Measurements from ENCODE around the gene SLFN14. TPM values are rescaled to one million over a fixed set of nuclear protein-coding genes. Genes with fewer than 3 reads are reported as not detected.
A peak's percentile ranks its signal among the peaks of the same experiment; 100 is the strongest.
"Not testable (repeated sequence)": the region's sequence is repeated elsewhere in the genome, so short reads cannot be mapped to it uniquely, and the experiment has no call there.

Gene SLFN14
- total RNA-seq, 1 donor from 2014 or later = 4.8 TPM

DNA sequence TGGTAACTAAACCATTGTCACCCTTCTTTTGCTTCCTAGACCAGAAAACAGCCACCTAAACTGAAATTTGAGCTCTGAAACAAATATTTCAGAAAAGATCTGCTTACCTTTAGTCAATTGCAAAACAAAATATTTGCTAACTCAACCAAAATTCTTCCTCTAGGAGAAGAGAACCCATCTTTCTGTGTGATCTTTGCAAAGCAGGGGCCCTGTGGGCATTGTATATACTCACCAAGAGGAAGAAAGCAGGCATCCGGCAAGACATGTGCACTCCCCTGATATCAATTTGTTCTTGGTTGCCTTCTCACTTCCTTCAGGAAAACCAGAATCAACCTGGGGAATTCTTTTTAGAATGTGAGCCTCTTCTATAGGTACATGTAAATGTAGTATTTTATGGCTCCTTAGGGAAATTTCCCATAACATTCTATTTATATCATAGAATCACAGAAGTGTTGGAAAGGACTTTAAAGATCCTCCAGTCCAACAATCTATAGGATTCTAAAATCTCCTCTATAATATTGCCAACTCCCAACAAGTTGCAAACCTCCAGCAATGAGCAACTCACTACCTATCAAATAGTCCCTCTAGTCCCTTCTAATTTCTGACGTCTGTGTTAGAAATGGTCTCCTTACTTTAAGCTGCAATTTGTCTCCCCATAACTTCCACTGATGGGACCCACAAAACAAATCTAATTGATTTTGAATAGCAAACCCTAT lies 966 bp downstream of the SLFN14 start:
- no peak for DNase-seq (ENCODE audit: low spot score)

DNA sequence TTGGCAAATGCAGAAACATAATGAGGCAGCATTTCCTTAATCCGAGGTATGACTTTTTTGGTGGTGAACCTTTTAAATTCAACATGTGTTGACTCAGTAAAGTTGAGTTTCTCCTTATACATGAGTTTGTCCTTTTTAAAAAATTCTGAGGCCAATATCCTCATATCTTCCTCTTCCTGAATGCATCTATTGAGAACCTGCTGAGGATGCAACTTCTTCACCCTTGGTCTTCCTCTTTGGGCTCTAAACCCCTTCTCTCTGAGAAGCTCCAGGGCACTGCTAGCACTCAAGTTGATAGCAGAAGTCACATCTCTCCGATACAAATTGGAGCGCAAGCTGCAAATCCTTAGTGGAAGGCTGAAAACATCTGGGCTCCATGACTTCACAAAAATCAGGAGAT lies 3.3 kb downstream of the SLFN14 start:
- no peak for DNase-seq (ENCODE audit: low spot score)

DNA sequence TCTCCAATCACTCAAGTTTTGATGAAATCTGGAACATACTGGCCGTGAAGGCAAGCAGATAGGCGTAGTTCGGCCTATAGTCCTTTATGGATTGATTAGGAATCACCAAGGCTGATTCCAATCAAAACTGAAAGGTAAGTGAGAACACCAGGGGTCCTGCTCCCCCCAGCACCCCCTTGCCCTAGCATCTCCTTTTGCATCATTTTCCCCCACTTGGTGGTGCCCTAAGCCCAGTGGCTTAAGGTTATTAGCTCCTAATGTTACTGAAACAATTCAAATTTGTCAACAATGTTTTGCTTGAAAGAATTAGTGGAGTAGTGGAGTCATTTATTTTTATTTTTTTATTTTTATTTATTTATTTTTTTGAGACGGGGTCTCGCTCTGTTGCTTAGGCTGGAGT lies 4.9 kb downstream of the SLFN14 start:
- DNase-seq (ENCODE audit: low spot score) = no peak

DNA sequence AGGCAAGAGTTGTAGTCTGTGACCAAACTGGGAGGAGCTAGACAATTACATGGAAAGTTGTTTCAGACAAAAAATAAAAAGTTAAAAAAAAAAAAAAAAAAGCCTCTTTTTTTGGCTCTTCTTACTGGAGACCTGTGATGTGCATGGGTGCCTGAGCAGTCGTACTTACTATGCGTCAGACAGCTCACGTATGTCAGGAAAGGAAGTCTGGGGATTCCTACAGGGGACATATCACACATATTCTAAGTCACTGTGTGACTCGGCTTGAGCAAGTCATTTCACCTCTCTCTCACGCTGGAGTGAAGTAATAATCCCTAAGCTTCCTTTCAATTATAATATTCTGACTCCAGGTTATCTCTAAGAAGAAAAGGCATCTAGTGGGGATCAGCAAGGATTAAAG lies 6.0 kb downstream of the SLFN14 start:
- no peak for DNase-seq (ENCODE audit: low spot score)

DNA sequence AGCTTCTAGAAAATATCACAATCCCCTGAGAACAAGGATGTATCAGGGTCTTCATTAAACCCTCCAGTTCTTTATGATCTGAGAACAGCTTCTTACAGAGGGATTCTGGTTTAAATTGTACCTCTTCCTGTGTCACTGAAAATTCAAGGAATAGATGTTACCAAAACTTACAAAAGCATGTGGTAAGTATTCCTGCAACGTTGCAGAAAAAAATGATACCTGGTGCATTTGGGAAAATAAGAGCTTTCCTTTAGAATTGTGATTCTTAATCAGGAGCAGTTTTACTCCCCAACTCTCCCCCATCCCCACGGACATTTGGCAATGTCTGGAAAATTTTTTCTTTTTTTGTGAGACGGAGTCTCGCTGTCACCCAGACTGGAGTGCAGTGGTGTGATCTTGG lies 7.3 kb downstream of the SLFN14 start:
- DNase-seq (ENCODE audit: low spot score) = no peak

DNA sequence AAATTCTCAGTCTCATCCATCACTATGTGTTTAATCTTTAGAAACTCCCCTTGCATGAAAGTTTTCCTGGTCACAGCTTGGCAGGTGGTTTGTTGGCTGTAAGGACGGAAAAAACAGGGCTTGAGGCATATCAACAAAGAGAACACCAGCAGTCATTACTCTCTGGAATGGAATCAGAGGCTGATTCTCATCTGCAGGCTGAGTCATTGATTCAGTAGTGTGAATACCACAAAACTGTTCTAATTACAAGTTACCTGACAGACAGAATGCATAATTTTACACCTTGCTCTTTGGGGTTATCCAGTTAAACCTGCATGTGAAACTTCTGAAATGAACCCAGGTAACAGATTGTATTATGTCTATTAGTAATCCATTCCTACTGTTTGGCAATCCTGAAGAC lies 11.6 kb downstream of the SLFN14 start:
- no peak for DNase-seq (ENCODE audit: low spot score)

DNA sequence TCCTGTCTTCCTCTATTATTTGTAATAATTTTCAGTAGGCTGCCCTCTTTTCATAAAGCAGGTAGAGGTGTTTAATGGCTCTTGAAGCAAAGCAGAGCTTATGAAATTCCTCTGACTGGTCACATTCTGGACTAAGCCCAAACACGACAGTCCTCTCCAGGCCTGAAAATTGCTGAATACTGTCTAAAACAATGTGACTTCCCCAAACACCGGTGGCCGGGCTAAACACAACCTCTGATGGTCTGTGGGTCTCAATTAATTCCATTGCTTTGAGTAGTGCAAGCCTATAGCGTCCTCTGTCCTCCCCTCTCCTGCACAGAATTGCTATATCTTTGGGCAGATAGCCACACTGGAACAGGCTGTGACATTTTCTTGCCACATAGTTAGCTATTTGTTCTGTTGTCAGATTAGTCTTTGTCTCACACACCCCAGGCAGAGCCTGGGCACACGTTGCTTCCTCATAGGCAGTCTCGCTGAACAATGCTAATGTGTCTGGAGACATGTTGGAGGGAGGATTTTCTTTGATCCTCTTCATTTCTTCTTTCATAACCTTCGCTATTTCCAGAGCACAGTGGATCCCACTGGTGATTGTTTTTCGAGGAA lies 12.3 kb downstream of the SLFN14 start:
- DNase-seq (ENCODE audit: low spot score) = no peak

DNA sequence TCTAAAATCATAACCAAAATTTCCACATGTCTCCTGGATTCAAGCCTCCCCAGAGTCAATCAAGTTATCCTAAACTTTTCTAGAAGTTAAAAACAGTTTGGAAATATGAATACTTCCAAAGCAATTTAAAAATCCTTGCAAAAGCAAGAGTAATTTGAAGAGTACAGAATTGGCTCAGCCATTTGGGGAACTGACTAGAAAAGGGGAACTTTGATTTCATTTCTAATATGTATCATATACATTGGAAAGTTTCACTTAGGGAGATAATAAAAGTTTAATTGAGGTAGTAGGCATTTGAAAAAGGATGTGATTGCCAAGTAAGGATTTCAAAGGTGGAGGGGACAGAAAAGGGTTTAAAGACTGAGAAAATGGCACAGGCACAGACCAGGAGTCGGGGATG lies 14.1 kb downstream of the SLFN14 start:
- DNase-seq (ENCODE audit: low spot score) = no peak

DNA sequence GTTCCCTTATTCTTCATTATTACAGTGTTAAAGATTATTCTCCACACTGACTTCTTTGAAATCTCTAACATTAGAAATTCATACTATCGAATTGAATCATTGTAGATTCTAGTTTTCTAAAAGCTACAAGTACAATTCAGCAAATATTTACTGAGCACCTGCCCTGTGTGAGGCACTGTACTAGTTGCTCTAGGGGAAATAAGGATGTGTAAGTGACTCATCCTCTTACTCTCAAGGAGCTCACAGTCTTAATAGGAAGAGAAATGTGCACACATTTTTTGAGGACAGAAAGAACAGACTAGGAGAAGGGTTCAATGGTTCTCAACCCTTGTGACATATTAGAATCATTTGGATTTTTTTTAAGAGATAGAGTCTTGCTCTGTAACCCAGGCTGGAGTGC lies 15.5 kb downstream of the SLFN14 start:
- DNase-seq (ENCODE audit: low spot score) = no peak

DNA sequence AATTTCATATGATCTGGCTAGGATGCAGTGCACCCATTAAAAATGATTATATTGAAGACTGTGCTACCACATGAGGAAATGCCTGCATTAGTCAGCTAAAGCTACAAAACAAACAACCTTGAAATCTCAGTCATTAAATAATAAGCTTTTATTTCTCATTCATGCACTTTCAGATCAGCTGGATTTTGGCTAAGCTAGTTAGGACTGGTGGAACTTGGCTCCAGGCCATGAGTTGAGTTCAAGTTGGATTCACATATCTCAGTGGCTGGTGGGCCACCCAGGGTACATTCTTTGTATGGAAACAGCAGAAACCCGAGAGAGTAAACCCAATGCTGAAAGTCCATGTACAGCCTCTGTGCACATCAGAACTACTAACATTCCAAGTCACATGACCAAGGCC lies 16.8 kb downstream of the SLFN14 start:
- DNase-seq (ENCODE audit: low spot score) = no peak

DNA sequence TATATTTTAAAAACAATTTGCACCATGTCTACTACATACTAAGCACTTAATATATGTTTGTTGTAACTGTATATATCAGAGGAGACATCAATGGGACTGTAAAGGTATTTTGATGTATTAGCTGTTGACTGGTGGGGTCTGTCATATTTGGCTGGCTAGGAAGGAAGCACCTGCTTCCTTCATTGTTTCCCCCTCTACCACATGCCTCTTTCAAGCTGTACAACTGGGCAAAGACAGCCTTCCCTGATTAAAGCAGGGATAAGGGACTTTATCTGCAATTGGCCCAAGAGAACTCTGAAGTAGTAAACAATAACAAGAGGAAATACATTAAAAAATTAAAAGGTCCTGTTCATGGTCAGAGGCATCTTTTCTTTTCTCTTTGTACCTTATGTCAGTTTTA lies 17.6 kb downstream of the SLFN14 start:
- no peak for DNase-seq (ENCODE audit: low spot score)

DNA sequence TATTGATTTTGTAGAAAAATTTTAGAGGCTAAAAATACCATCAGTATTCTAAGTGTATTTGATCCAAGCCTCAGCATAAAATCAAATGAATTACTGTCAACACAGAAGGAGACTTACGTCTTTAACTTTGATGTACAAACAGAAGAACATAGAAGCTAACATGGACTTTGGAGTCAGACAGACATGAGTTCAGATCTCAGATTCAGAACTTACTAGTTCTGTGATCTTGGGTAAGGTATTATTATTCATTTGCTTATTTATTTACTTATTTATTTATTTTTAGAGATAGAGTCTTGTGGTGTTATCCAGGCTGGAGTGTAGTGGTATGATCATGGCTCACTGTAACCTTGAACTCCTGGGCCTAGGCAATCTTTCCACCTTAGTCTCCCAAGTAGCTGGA lies 19.2 kb downstream of the SLFN14 start:
- DNase-seq (ENCODE audit: low spot score) = no peak

DNA sequence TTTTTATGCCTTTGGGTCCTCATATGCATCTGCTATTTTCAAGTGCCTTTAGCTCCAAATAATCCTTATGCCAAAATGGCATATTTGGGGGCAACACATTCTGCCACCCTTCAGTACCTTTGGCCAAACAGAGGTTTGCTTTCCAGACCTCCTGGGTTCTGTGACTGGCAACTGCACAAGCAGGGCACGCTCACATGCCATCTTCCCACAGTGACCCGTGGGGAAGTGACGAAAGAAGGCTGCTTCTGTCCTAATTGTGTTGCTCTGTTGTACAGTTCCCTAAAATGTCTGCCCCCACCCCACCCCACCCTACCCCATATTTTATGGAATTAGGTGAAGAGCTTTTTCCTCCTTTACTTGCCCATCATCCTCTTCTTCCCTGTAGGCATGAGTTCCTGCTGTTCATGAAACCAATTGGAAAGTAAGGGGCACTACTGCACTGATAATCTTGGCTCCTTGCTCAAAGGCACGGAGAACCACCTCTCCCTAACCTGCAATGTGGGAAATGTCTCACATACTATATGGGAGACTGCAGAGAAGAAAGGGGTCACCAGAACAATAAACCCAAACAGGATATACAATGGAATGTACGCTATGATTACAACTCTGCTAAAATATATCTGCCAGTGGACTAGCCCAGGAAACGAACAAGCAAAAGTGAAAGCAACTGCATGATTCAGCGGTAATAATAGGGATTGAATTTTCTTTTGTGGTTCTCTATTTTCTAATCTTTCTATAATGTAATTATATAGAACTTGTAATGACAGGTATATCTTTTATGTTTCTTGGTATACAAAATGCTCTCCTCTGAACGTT lies 19.8 kb downstream of the SLFN14 start:
- DNase-seq (ENCODE audit: low spot score) = peak; percentile 5

DNA sequence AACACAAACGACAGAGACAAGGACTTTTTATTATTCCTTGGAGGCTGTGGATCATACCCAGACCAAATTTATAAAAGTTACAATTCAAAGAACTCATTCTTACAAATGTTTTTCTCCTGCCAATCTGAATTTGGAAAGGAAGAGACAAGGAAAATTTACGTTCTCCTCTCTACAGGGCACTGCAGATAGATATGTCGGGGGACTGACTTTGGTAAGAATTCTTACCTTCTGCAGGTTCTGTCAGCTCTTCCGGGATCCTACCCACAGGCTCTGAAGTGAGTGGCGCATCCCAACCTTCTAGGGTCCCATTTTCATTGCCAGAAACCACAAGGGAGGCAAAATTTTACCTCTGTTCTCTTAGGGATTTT lies 21.0 kb downstream of the SLFN14 start:
- DNase-seq (ENCODE audit: low spot score) = no peak

DNA sequence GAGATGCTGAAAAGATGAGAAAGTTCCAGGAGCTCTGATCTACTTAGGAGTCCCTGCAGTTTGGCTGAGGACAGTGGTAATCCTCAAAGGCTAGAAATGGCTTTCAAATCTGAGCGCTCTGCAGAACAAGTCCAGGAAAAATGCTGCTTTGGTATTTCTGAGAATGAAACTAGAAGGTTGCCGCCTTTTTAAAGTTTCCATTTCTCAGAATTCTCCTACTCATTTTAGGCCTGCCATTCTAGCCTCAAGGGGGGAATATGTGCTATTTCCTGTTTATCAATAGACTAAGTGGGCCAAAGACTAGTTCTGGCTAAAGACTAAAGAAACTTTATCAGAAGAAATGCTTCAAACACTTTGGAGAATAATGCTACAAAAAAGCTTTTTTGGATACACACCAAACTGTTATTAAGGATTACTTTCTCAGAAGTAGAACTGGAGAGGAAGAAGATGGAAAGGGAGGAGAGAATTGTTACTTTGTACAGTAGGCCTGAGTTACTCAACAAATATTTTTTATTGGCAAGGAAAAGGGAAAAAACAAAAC lies 22.9 kb downstream of the SLFN14 start, which contains the start of gene SLFN12L:
TSS of gene SLFN12L (minus strand) at position 78 of the 541 bp plus-strand sequence. CDS start 15,314 bp downstream, outside the sequence.
- DNase-seq (ENCODE audit: low spot score) = peak; percentile 10

DNA sequence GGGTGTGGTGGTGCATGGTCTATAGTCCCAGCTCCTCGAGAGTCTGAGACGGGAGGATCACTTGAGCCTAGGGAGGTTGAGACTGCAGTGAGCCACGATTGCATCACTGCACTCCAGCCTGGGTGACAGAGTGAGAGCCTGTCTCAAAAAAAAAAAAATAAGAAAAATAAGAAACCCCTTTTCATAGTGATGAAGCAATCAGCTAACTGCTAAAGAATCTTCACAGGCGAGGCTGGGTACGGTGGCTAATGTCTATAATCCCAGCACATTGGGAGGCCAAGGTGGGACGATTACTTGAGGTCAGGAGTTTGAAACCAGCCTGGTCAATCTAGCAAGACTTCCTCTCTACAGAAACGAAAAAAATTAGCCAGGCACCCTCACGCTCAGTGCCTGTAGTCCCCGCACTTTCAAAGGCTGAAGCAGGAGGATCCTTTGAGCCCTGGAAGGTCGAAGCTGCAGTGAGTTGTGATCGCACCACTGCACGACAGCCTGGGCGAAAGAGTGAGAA lies 23.9 kb downstream of the SLFN14 start:
- DNase-seq (ENCODE audit: low spot score) = no peak

DNA sequence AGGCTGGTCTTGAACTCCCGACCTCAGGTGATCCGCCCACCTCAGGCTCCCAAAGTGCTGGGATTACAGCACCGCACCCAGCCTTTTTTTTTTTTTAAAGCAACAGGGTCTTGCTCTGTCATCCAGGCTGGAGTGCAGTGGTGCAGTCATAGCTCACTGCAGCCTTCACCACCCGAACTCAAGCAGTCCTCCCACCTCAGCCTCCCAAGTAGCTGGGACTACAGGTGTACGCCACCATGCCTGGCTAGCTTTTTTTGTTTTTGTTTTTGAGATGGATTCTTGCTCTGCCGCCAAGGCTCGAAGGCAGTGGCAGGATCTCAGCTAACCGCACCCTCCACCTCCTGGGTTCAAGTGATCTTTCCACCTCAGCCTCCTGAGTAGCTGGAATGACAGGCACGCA lies 25.2 kb downstream of the SLFN14 start:
- DNase-seq (ENCODE audit: low spot score) = not testable (repeated sequence)

DNA sequence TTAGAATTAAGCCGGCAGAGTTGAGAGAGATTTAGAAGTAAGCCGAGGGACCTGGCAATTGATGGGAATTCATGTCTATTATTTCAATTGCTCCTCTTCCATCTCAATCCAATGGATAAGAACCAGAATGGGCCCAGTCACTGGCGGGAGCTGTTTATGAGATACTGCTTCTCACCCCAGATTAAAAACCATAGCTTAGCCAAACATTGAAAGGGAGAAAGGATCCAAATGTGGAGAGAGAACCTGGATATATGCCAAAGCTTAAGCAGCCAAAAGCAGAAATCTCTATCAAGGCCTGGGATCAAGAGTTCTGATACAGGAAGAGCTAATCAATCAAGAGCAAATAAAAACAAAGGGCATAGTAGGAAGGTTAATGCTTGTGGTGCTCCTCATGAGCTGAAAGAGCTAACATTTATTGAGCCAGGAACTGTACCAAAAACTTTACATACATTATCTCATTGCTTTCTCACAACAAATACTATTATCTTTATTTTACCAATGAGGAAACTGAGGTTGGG lies 26.0 kb downstream of the SLFN14 start:
- DNase-seq (ENCODE audit: low spot score) = peak; percentile 12

DNA sequence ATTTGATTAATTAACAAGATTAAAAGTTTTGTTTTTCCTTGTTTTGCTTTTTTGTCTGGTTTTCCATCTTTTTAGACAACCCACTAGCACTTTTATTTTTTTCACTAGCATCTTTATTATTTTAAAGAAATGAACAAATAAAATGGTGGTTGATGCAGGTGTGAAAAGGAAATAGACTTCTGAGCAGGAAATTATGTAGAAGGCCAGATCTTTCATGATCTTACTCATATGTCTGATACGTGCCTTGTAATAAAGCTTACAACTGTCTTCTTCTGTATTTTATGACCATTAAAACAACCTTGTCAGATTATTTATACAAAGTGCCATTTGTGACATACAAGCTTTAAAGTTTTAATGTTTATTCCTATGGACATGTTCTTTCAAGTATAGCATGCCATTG lies 29.5 kb downstream of the SLFN14 start:
- DNase-seq (ENCODE audit: low spot score) = no peak

DNA sequence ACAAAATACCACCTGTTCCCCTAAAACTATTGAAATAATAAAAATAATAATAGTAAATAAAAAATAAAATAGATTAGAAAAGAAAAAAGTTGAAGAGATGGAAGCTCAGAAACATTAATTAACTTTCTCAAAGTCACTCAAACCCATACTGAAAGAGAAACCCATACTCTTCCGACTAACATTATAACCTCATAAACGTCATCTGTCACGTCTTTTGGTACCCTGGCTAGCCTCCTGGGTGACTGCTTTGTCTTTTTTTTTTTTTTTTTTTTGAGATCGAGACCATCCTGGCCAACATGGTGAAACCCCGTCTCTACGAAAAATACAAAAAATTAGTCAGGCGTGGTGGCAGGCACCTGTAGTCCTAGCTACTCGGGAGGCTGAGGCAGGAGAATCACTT lies 30.8 kb downstream of the SLFN14 start:
- DNase-seq (ENCODE audit: low spot score) = no peak

DNA sequence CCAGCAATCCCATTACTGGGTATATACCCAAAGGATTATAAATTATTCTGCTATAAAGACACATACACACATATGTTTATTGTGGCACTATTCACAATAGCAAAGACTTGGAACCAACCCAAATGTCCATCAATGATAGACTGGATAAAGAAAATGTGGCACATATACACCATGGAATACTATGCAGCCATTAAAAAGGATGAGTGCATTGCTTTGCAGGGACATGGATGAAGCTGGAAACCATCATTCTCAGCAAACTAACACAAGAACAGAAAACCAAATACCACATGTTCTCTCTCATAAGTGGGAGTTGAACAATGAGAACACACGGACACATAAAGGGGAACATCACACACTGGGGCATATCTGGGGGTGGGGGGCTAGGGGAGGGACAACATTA lies 31.3 kb downstream of the SLFN14 start:
- not testable (repeated sequence) for DNase-seq (ENCODE audit: low spot score)

DNA sequence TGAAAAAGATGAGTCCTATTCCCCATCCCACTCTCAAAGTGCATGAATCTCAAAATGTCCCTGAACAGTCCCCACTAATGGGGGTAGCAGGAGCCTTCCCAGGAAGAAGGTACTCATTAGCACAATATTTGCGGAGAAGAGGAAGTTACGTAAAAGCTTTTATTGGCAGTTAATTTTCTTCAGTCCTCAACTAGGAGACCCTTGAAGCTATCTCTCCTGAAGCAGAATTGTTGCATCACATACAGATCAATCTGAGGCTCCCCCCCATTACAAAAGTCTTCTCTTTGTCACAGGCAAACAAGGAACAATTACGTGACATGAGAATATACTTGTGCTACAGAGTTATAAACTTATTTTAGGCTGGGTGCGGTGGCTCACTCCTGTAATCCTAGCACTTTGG lies 37.3 kb downstream of the SLFN14 start:
- no peak for DNase-seq (ENCODE audit: low spot score)

All from umbilical cord (tissue), 2 donors.